ENCODE measurements around the gene ACTN4. TPM values are rescaled to one million over a fixed set of nuclear protein-coding genes. Genes with fewer than 3 reads are reported as not detected.

ACTN4 gene
- total and polyA plus RNA-seq, 2 donors (not counting 3 experiments of a cell fraction or from before 2014, with no cell fraction given), result 313 to 748 TPM

DNA sequence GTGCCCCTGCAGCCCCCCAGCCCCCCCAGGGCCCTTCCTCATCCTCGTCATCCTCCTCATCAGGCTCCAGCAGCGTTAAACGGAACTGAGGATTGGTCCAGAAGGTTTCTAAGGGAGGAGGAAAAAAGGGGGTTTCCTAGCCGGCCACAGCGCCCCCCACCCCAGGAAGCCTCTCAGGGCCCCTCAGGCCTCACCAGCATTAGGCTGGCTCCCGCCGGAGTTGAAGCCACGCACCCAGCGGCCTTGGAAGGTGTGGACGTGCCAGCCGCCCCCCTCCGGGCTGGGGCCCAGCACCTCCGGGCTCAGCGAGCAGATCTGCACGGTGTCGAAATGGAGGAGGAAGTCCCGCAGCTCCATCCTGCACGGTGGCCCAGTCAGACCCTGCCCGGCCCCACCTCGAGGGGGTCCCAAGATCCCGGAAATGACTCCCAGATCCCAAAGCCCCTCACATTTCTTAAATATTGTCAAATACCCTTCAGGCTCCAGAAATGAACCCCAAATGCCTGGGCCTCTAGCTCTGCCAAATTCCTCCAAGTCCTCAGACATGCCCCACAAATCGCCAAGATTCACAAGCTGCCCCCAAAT, 89.9 kb downstream of the ACTN4 start:
- H3K4me1 ChIP-seq (ENCODE audit: control insufficient read depth, extremely low read depth, insufficient read depth, low read length), result peaks cover 17% of the 10 kb centered on the region
- TF ChIP-seq EZH2 (IDR thresholded peaks at IDR 0.05; ENCODE audit: borderline replicate concordance, low read depth, low read length, severe bottlenecking) (no peak), MYC (IDR thresholded peaks at IDR 0.05; ENCODE audit: low read depth, low read length) (no peak), POLR2A (IDR thresholded peaks at IDR 0.05; ENCODE audit: low read depth, low read length) (no peak), POLR2AphosphoS5 (IDR thresholded peaks at IDR 0.05; ENCODE audit: insufficient read depth, low read depth, low read length) (no peak), FOS (IDR thresholded peaks at IDR 0.05; ENCODE audit: borderline replicate concordance, insufficient read depth, low read length) (no peak), GATA2 (IDR thresholded peaks at IDR 0.05; ENCODE audit: insufficient read depth, insufficient read length, low read depth, low read length) (no peak), JUN (IDR thresholded peaks at IDR 0.05; ENCODE audit: borderline replicate concordance, insufficient read depth, insufficient read length, low read depth) (no peak)
- TF ChIP-seq, protein P1, sequence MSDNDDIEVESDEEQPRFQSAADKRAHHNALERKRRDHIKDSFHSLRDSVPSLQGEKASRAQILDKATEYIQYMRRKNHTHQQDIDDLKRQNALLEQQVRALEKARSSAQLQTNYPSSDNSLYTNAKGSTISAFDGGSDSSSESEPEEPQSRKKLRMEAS (IDR thresholded peaks at IDR 0.05; ENCODE audit: insufficient read depth, insufficient read length), result no peak
- TF ChIP-seq, protein P2, sequence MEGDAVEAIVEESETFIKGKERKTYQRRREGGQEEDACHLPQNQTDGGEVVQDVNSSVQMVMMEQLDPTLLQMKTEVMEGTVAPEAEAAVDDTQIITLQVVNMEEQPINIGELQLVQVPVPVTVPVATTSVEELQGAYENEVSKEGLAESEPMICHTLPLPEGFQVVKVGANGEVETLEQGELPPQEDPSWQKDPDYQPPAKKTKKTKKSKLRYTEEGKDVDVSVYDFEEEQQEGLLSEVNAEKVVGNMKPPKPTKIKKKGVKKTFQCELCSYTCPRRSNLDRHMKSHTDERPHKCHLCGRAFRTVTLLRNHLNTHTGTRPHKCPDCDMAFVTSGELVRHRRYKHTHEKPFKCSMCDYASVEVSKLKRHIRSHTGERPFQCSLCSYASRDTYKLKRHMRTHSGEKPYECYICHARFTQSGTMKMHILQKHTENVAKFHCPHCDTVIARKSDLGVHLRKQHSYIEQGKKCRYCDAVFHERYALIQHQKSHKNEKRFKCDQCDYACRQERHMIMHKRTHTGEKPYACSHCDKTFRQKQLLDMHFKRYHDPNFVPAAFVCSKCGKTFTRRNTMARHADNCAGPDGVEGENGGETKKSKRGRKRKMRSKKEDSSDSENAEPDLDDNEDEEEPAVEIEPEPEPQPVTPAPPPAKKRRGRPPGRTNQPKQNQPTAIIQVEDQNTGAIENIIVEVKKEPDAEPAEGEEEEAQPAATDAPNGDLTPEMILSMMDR (IDR thresholded peaks at IDR 0.05; ENCODE audit: extremely low read depth in 1 of 2, insufficient read depth in 1 of 2, low read depth in 1 of 2, low read length in 2 of 2), result no peak
- no peaks in the 10 kb centered on the region for H3K9me1 ChIP-seq (replicated peaks; ENCODE audit: control insufficient read depth, extremely low read depth, insufficient read depth, low read length)
- H4K20me1 ChIP-seq (replicated peaks; ENCODE audit: control insufficient read depth, extremely low read depth, insufficient read depth, low read length), result no peaks in the 10 kb centered on the region
- H3K36me3 ChIP-seq (ENCODE audit: control insufficient read depth in 2 of 2, extremely low read depth in 1 of 2, insufficient read depth in 2 of 2, low read length in 2 of 2), result no peaks in the 10 kb centered on the region
- dilution Hi-C loops (cut with MboI; ENCODE audit: extremely low pct_ligation_motif_present, low sequenced_read_pairs), result no loop called here
- H3K9me3 ChIP-seq (replicated peaks; ENCODE audit: control insufficient read depth, insufficient read depth, low read length), result no peaks in the 10 kb centered on the region
- BruUV-seq (replicated peaks), result no TSS peak
- CTCF ChIA-PET, result interaction anchor here (0.7 to 1.9 kb wide), 2 partner anchors 32 to 193 kb away, joined by 3 to 6 read pairs; partner anchors contain the start of genes MRPS12 and SARS2
- no peak overlapping the region for H2AFZ ChIP-seq (ENCODE audit: low read depth, low read length)
- POLR2A ChIA-PET, result no interaction called here
- no peaks in the 10 kb centered on the region for H3K79me2 ChIP-seq (ENCODE audit: control insufficient read depth, insufficient read depth, low read length)
- H3K4me2 ChIP-seq (ENCODE audit: insufficient read depth, low read length), result no peak overlapping the region
- H3K27ac ChIP-seq (ENCODE audit: insufficient read depth, low read depth, low read length), result no peak overlapping the region
- H3K4me3 ChIP-seq (replicated peaks in 1 of 3; ENCODE audit: insufficient read depth in 1 of 3, low read depth in 1 of 3, low read length in 3 of 3), result no peak overlapping the region
- no peak overlapping the region for H3K9ac ChIP-seq (replicated peaks; ENCODE audit: extremely low read depth, insufficient read depth, low read length)
- no peak for DNase-seq (ENCODE audit: low read depth, low spot score)
- no peaks in the 10 kb centered on the region for H3K27me3 ChIP-seq (ENCODE audit: control insufficient read depth in 2 of 2, insufficient read depth in 2 of 2, low read length in 2 of 2)
- intact Hi-C loops (cut with micrococcal nuclease), result loop anchor here (5.0 kb wide), 1 partner anchor 95 kb away; the partner anchor contains the start of gene ECH1
- FAIRE-seq, result no peak
